ENCODE results near the gene LHPP. TPM values are rescaled to one million over a fixed set of nuclear protein-coding genes. Genes with fewer than 3 reads are reported as not detected.

The LHPP gene
- total RNA-seq, 4 donors from 2014 or later = 20.3 to 116 (median 22.4) TPM

GRCh38 chr10:124596962-124597845 lies 135.6 kb downstream of the LHPP start:
- Histone ChIP-seq H3K9me3 (no peaks in the 10 kb centered on the region), H3K4me3 (no peak overlapping the region), H3K27me3 (no peaks in the 10 kb centered on the region), H3K27ac (no peak overlapping the region), H3K4me1 (peaks cover 0 to 2% (median 0%) of the 10 kb centered on the region in 4 donors), H3K36me3 (no peaks in the 10 kb centered on the region)
- in situ Hi-C loops (cut with MboI; ENCODE audit: low pct_ligation_motif_present in 1 of 4, low pct_unique_long_range_greater_than_20kb in 1 of 4, low sequenced_read_pairs in 3 of 4) = no loop called here
- TF ChIP-seq POLR2A (IDR thresholded peaks at IDR 0.05) (no peak), CTCF (IDR thresholded peaks at IDR 0.05) (no peak), POLR2AphosphoS5 (IDR thresholded peaks at IDR 0.05) (no peak), EP300 (IDR thresholded peaks at IDR 0.05; ENCODE audit: low read depth) (no peak)
- 74 to 75% methylated on average over 7 to 21 of the region's 21 CpGs for WGBS, 2 donors (ENCODE audit: low coverage in 1 of 2)
- intact Hi-C loops (cut with DNase I; ENCODE audit: low total_unique reads) = loop anchor here (10.0 kb wide), 1 partner anchor 1478 kb away; no protein-coding TSS in a partner anchor
- no peak for DNase-seq

- no peak overlapping the region for H3K4me3 ChIP-seq
- no peaks in the 10 kb centered on the region for H3K9me3 ChIP-seq
- WGBS, 2 donors (ENCODE audit: low coverage in 1 of 2) = 89% methylated on average over 10 of the region's 10 CpGs; no CpG with 5 or more reads in 1 of the 2 donors
- H3K27me3 ChIP-seq = no peaks in the 10 kb centered on the region
- DNase-seq = no peak
- no peak for TF ChIP-seq EP300 (IDR thresholded peaks at IDR 0.05; ENCODE audit: low read depth)
- no peak for TF ChIP-seq CTCF (IDR thresholded peaks at IDR 0.05)
- TF ChIP-seq POLR2A (IDR thresholded peaks at IDR 0.05) = no peak
- no peak for TF ChIP-seq POLR2AphosphoS5 (IDR thresholded peaks at IDR 0.05)
- no peak overlapping the region for H3K27ac ChIP-seq
- intact Hi-C loops (cut with DNase I; ENCODE audit: low total_unique reads) = loop anchor here (10.0 kb wide), 1 partner anchor 1477 kb away; no protein-coding TSS in a partner anchor
- no peaks in the 10 kb centered on the region for H3K36me3 ChIP-seq
- in situ Hi-C loops (cut with MboI; ENCODE audit: low pct_ligation_motif_present in 1 of 4, low pct_unique_long_range_greater_than_20kb in 1 of 4, low sequenced_read_pairs in 3 of 4) = no loop called here
- H3K4me1 ChIP-seq = peaks cover 0 to 2% (median 0%) of the 10 kb centered on the region in 4 donors
Observed at GRCh38 chr10:124597846-124598165, 136.2 kb downstream of the LHPP start.

GRCh38 chr10:124598196-124598595 lies 136.6 kb downstream of the LHPP start:
- Histone ChIP-seq H3K36me3 (no peaks in the 10 kb centered on the region), H3K27ac (no peak overlapping the region), H3K27me3 (no peaks in the 10 kb centered on the region), H3K4me1 (peaks cover 0 to 2% (median 0%) of the 10 kb centered on the region in 4 donors), H3K9me3 (no peaks in the 10 kb centered on the region), H3K4me3 (no peak overlapping the region)
- WGBS, 2 donors (ENCODE audit: low coverage in 1 of 2) = 69% methylated on average over 3 of the region's 6 CpGs; no CpG with 5 or more reads in 1 of the 2 donors
- DNase-seq = no peak
- no peak for TF ChIP-seq EP300 (IDR thresholded peaks at IDR 0.05; ENCODE audit: low read depth)
- no peak for TF ChIP-seq POLR2AphosphoS5 (IDR thresholded peaks at IDR 0.05)
- no peak for TF ChIP-seq CTCF (IDR thresholded peaks at IDR 0.05)
- no peak for TF ChIP-seq POLR2A (IDR thresholded peaks at IDR 0.05)
- intact Hi-C loops (cut with DNase I; ENCODE audit: low total_unique reads) (loop anchor here (10.0 kb wide), 1 partner anchor 1477 kb away; no protein-coding TSS in a partner anchor), in situ Hi-C loops (cut with MboI; ENCODE audit: low pct_ligation_motif_present in 1 of 4, low pct_unique_long_range_greater_than_20kb in 1 of 4, low sequenced_read_pairs in 3 of 4) (no loop called here)

GRCh38 chr10:124598773-124599587 lies 137.4 kb downstream of the LHPP start:
- Histone ChIP-seq H3K4me1 (peaks cover 0 to 2% (median 0%) of the 10 kb centered on the region in 4 donors), H3K4me3 (no peak overlapping the region), H3K27ac (no peak overlapping the region), H3K27me3 (no peaks in the 10 kb centered on the region), H3K36me3 (no peaks in the 10 kb centered on the region), H3K9me3 (no peaks in the 10 kb centered on the region)
- intact Hi-C loops (cut with DNase I; ENCODE audit: low total_unique reads) = loop anchor here (10.0 kb wide), 1 partner anchor 1476 kb away; no protein-coding TSS in a partner anchor
- in situ Hi-C loops (cut with MboI; ENCODE audit: low pct_ligation_motif_present in 1 of 4, low pct_unique_long_range_greater_than_20kb in 1 of 4, low sequenced_read_pairs in 3 of 4) = no loop called here
- WGBS, 2 donors (ENCODE audit: low coverage in 1 of 2) = 95 to 96% methylated on average over 9 to 13 of the region's 13 CpGs
- DNase-seq = no peak
- TF ChIP-seq POLR2A (IDR thresholded peaks at IDR 0.05) (no peak), CTCF (IDR thresholded peaks at IDR 0.05) (no peak), EP300 (IDR thresholded peaks at IDR 0.05; ENCODE audit: low read depth) (no peak), POLR2AphosphoS5 (IDR thresholded peaks at IDR 0.05) (no peak)

Measured in transverse colon (tissue), 4 donors.